H1 (cell line): ENCODE data around the gene ARRDC2. TPM values are rescaled to one million over a fixed set of nuclear protein-coding genes. Genes with fewer than 3 reads are reported as not detected.

Experiments used
- CTCF ChIA-PET: fragments of 300-600 bp; sonication (Branson Sonifier 250); formaldehyde crosslinking; loops from one replicate; lab custom pipeline; 2021; ENCODE audit not compliant: partially characterized antibody; lab: Charles Lee
- POLR2A ChIA-PET: fragments of 300-600 bp; sonication (Branson Sonifier 250); formaldehyde crosslinking; loops from one replicate; lab custom pipeline; 2021; ENCODE audit warnings: inconsistent platforms; ENCODE audit not compliant: partially characterized antibody; lab: Charles Lee
- DNase-seq, 2 experiments: peaks; one replicate each; pipeline versions ENCODE4 v3.0.0 to v3.0.0-alpha.2; 2010 to 2022; ENCODE audit warnings: low spot score in 2 of 2, low read depth in 1 of 2, mixed read lengths in 1 of 2
- FAIRE-seq: peaks from 2 replicates; lab custom pipeline; 2011; peaks lifted over from hg19 to GRCh38; lab: Jason Lieb, UNC
- H2AFZ ChIP-seq: 2 replicates; pipeline ENCODE4 v1.8.1; 2012; ENCODE audit warnings: low read length, inconsistent platforms
- H2AK5ac ChIP-seq: 2 replicates; pipeline ENCODE4 v1.6.1; 2013; ENCODE audit warnings: low read depth, low read length
- H2BK120ac ChIP-seq: replicated peaks from 2 replicates; pipeline ENCODE3; 2013; ENCODE audit warnings: low read depth, low read length, inconsistent platforms
- H2BK12ac ChIP-seq: 2 replicates; pipeline ENCODE4 v1.6.1; 2013; ENCODE audit warnings: low read depth, low read length
- H2BK15ac ChIP-seq: 2 replicates; pipeline ENCODE4 v1.6.1; 2013; ENCODE audit warnings: low read length
- H2BK20ac ChIP-seq: 2 replicates; pipeline ENCODE4 v1.6.1; 2013; ENCODE audit warnings: low read length
- H2BK5ac ChIP-seq: 2 replicates; pipeline ENCODE4 v1.6.1; 2013; ENCODE audit warnings: low read depth, low read length
- H3K14ac ChIP-seq: 2 replicates; pipeline ENCODE4 v1.6.1; 2013; ENCODE audit warnings: inconsistent platforms; ENCODE audit not compliant: insufficient read length
- H3K18ac ChIP-seq: 2 replicates; pipeline ENCODE4 v1.6.1; 2013; ENCODE audit warnings: low read length; ENCODE audit errors: extremely low read depth
- H3K23ac ChIP-seq: 2 replicates; pipeline ENCODE4 v1.6.1; 2013; ENCODE audit warnings: inconsistent platforms; ENCODE audit not compliant: insufficient read length
- H3K23me2 ChIP-seq: 2 replicates; pipeline ENCODE4 v1.6.1; 2013; ENCODE audit warnings: low read depth, low read length
- H3K27ac ChIP-seq: 2 replicates; pipeline ENCODE4 v1.6.1; 2011; ENCODE audit warnings: low read depth, low read length, inconsistent platforms
- H3K27me3 ChIP-seq, 4 experiments: replicated peaks in 1 of 4; 1 replicate in 1 of 4; 2 replicates in 3 of 4; pipeline versions ENCODE4 v1.6.1 to v1.8.1; 2011 to 2013; ENCODE audit warnings: low read length in 3 of 4, mild to moderate bottlenecking in 3 of 4, inconsistent platforms in 2 of 4, mixed read lengths in 2 of 4, moderate library complexity in 1 of 4; ENCODE audit not compliant: control insufficient read depth in 3 of 4, insufficient read depth in 3 of 4; ENCODE audit errors: extremely low read depth in 1 of 4
- H3K36me3 ChIP-seq, 4 experiments: 2 replicates each; pipeline versions ENCODE4 v1.6.1 to v1.8.1; 2011 to 2013; ENCODE audit warnings: mild to moderate bottlenecking in 4 of 4, low read length in 3 of 4, moderate library complexity in 2 of 4, control low read depth in 1 of 4, inconsistent platforms in 1 of 4; ENCODE audit not compliant: insufficient read depth in 4 of 4, control insufficient read depth in 2 of 4
- H3K4ac ChIP-seq: replicated peaks from 2 replicates; pipeline ENCODE3; 2013; ENCODE audit warnings: low read length, low read depth, mixed read lengths, inconsistent platforms; ENCODE audit not compliant: insufficient read length
- H3K4me1 ChIP-seq, 4 experiments: replicated peaks in 1 of 4; 1 replicate in 1 of 4; 2 replicates in 3 of 4; pipeline versions ENCODE4 v1.6.1 to v1.8.1; 2011 to 2013; ENCODE audit warnings: low read length in 3 of 4, inconsistent platforms in 2 of 4, mixed read lengths in 1 of 4; ENCODE audit not compliant: insufficient read depth in 4 of 4, control insufficient read depth in 3 of 4
- H3K4me2 ChIP-seq, 2 experiments: 2 replicates each; pipeline versions ENCODE4 v1.6.1 to v1.8.1; 2011 to 2013; ENCODE audit warnings: low read depth in 2 of 2, low read length in 2 of 2, control low read depth in 1 of 2, inconsistent platforms in 1 of 2, mild to moderate bottlenecking in 1 of 2; ENCODE audit not compliant: insufficient read depth in 1 of 2
- H3K4me3 ChIP-seq, 4 experiments: fragments of 200-600, 300-600 bp in 1 of 4; sonication (generic), shearing (Covaris generic), sonication (Bioruptor Twin) in 1 of 4; 2 replicates each; pipeline versions ENCODE4 v1.5.1 to v1.8.1; 2011 to 2016; ENCODE audit warnings: low read length in 4 of 4, low read depth in 3 of 4, control low read depth in 2 of 4, inconsistent platforms in 2 of 4, mild to moderate bottlenecking in 2 of 4, mixed read lengths in 1 of 4, moderate library complexity in 1 of 4; ENCODE audit not compliant: insufficient read depth in 2 of 4; ENCODE audit errors: extremely low read depth in 1 of 4
- H3K56ac ChIP-seq: replicated peaks from 2 replicates; pipeline ENCODE3; 2013; ENCODE audit warnings: low read depth, mild to moderate bottlenecking, mixed read lengths, low read length, inconsistent platforms; ENCODE audit not compliant: insufficient read length
- H3K79me1 ChIP-seq: 2 replicates; pipeline ENCODE4 v1.6.1; 2013; ENCODE audit warnings: low read depth, low read length, control low read depth
- H3K79me2 ChIP-seq, 2 experiments: 2 replicates each; pipeline versions ENCODE4 v1.6.1 to v1.8.1; 2012 to 2013; ENCODE audit warnings: low read length in 2 of 2, mild to moderate bottlenecking in 2 of 2, inconsistent platforms in 1 of 2; ENCODE audit not compliant: insufficient read depth in 2 of 2, control insufficient read depth in 1 of 2
- H3K9ac ChIP-seq, 4 experiments: replicated peaks in 1 of 4; 1 replicate in 1 of 4; 2 replicates in 3 of 4; pipeline versions ENCODE4 v1.6.1 to v1.8.1; 2011 to 2013; ENCODE audit warnings: low read depth in 3 of 4, low read length in 3 of 4, control low read depth in 2 of 4, mild to moderate bottlenecking in 2 of 4, moderate library complexity in 2 of 4, inconsistent platforms in 1 of 4; ENCODE audit errors: extremely low read depth in 1 of 4
- H3K9me3 ChIP-seq, 2 experiments: 2 replicates each; pipeline versions ENCODE4 v1.6.1 to v1.8.1; 2012 to 2013; ENCODE audit warnings: mild to moderate bottlenecking in 2 of 2, moderate library complexity in 2 of 2, control low read depth in 1 of 2, inconsistent platforms in 1 of 2, low read depth in 1 of 2, low read length in 1 of 2, mixed read lengths in 1 of 2; ENCODE audit not compliant: insufficient read depth in 2 of 2
- H4K20me1 ChIP-seq, 2 experiments: replicated peaks in 1 of 2; 2 replicates each; pipeline versions ENCODE3 to v1.8.1; 2011 to 2013; ENCODE audit warnings: inconsistent platforms in 2 of 2, low read length in 2 of 2, mild to moderate bottlenecking in 1 of 2; ENCODE audit not compliant: insufficient read depth in 2 of 2, control insufficient read depth in 1 of 2
- H4K5ac ChIP-seq: 2 replicates; pipeline ENCODE4 v1.6.1; 2013; ENCODE audit warnings: low read length, low read depth, mixed read lengths, inconsistent platforms; ENCODE audit not compliant: insufficient read length
- H4K8ac ChIP-seq: 2 replicates; pipeline ENCODE4 v1.8.0; 2013; ENCODE audit warnings: mild to moderate bottlenecking, moderate library complexity, low read length, inconsistent platforms; ENCODE audit not compliant: insufficient read depth; ENCODE audit errors: extremely low read depth
- H4K91ac ChIP-seq: replicated peaks from 2 replicates; pipeline ENCODE3; 2013; ENCODE audit warnings: low read length, mixed read lengths, inconsistent platforms; ENCODE audit not compliant: insufficient read length
- CBX8 ChIP-seq: fragments of 300-800, 300-1000 bp; sonication (generic); IDR thresholded peaks from 2 replicates; pipeline ENCODE4 v1.7.1; 2016; ENCODE audit warnings: low read depth, low read length, borderline replicate concordance
- HDAC2 ChIP-seq, 2 experiments: fragments of 300-600 bp in 1 of 2; sonication (generic) in 1 of 2; IDR thresholded peaks; 2 replicates each; pipeline ENCODE4 v1.6.1; 2011 to 2012; ENCODE audit warnings: low read depth in 2 of 2, low read length in 2 of 2, mild to moderate bottlenecking in 2 of 2, moderate library complexity in 2 of 2, borderline replicate concordance in 1 of 2, inconsistent platforms in 1 of 2
- JUND ChIP-seq: IDR thresholded peaks from 2 replicates; pipeline ENCODE4 v1.6.1; 2011; ENCODE audit warnings: mild to moderate bottlenecking, improper control_type of control experiment, low read length
- RBBP5 ChIP-seq: IDR thresholded peaks from 2 replicates; pipeline ENCODE4 v1.7.1; 2012; ENCODE audit warnings: low read depth, mild to moderate bottlenecking, inconsistent platforms, low read length, moderate library complexity, borderline replicate concordance
- RXRA ChIP-seq: IDR thresholded peaks from 2 replicates; pipeline ENCODE4 v1.6.1; 2011; ENCODE audit warnings: low read depth, mild to moderate bottlenecking, low read length, moderate library complexity; ENCODE audit not compliant: insufficient read depth
- SIN3A ChIP-seq, 2 experiments: IDR thresholded peaks in 1 of 2; conservative IDR thresholded peaks in 1 of 2; 2 replicates each; pipeline ENCODE4 v1.6.1; 2011 to 2012; ENCODE audit warnings: low read length in 2 of 2, improper control_type of control experiment in 1 of 2, low read depth in 1 of 2, mild to moderate bottlenecking in 1 of 2
- SIRT6 ChIP-seq: IDR thresholded peaks from one replicate; pipeline ENCODE4 v1.7.1; 2012; ENCODE audit warnings: low read length, inconsistent platforms
- SP1 ChIP-seq: IDR thresholded peaks from 2 replicates; pipeline ENCODE4 v1.6.1; 2011; ENCODE audit warnings: low read depth, low read length
- SP4 ChIP-seq: IDR thresholded peaks from 2 replicates; pipeline ENCODE4 v1.6.1; 2012; ENCODE audit warnings: low read length, inconsistent platforms
- SRF ChIP-seq: IDR thresholded peaks from 2 replicates; pipeline ENCODE4 v1.6.1; 2011; ENCODE audit warnings: mild to moderate bottlenecking, low read depth, low read length, moderate library complexity
- SUZ12 ChIP-seq: fragments of 200-600 bp; sonication (generic); IDR thresholded peaks from 2 replicates; pipeline ENCODE4 v1.6.1; 2012; ENCODE audit warnings: mild to moderate bottlenecking, inconsistent platforms, low read length, moderate library complexity, mixed read lengths
- TCF12 ChIP-seq: IDR thresholded peaks from 2 replicates; pipeline ENCODE4 v1.6.1; 2011; ENCODE audit warnings: low read depth, mild to moderate bottlenecking, low read length
- USF2 ChIP-seq: IDR thresholded peaks from 2 replicates; pipeline ENCODE4 v1.6.1; 2011; ENCODE audit warnings: low read length, improper control_type of control experiment
- WGBS, 2 experiments: shearing (Covaris generic) in 1 of 2; methylation state at CpG; one replicate each; pipeline versions ENCODE4 v1.1.6 to v1.1.7; 2013 to 2015; ENCODE audit warnings: low lambda C conversion rate in 2 of 2, mixed read lengths in 2 of 2, inconsistent platforms in 1 of 2, low coverage in 1 of 2, missing lambda C conversion rate in 1 of 2; ENCODE audit not compliant: insufficient replicate concordance in 2 of 2, insufficient coverage in 1 of 2, insufficient read length in 1 of 2; ENCODE audit errors: extremely low coverage in 1 of 2, missing lambda C conversion rate in 1 of 2; 5-methylcytosine and 5-hydroxymethylcytosine counted together
- polyA plus RNA-seq, 7 experiments: library from polyadenylated mRNA; depleted of rRNA in 3 of 7; stranded (reverse) in 5 of 7; unstranded in 2 of 7; fragments of >200 nt in 5 of 7; fragments of 200-250 nt in 2 of 7; gene quantifications; 1 replicate in 5 of 7; 2 replicates in 1 of 7; 4 replicates in 1 of 7; pipeline versions ENCODE4 v1.2.1 to v1.2.3, GENCODE V29; 2011 to 2013; ENCODE audit warnings: missing spikeins in 2 of 7, mixed read lengths in 2 of 7
- total RNA-seq: library from RNA; stranded (reverse); fragmentation: NEBNext Ultra II Directional; extraction: Animal tissue kit (Norgen Biotek cat#: 25700); gene quantifications from 2 replicates; pipeline ENCODE4 v1.2.1, GENCODE V29; 2021

Gene ARRDC2
- total and polyA plus RNA-seq, 2 of the 8 experiments (the other 6 are each of a cell fraction or from before 2014, with no cell fraction given) = 5.4 to 6.9 TPM

GRCh38 chr19:18000480-18000914 lies 7.5 kb upstream of the ARRDC2 start:
- Histone ChIP-seq H2AFZ (no peak overlapping the region), H2BK5ac (no peak overlapping the region), H3K4ac (no peak overlapping the region), H3K18ac (no peak overlapping the region), H3K9ac (no peak overlapping the region), H4K8ac (no peak overlapping the region), H3K36me3 (no peaks in the 10 kb centered on the region), H3K4me1 (peaks cover 0 to 3% (median 0%) of the 10 kb centered on the region in 4 experiments; a peak in 2 of 7 replicates), H3K27me3 (peaks cover 3 to 25% (median 20%) of the 10 kb centered on the region in 4 experiments), H3K79me2 (no peaks in the 10 kb centered on the region), H3K79me1 (no peaks in the 10 kb centered on the region), H3K23ac (no peak overlapping the region), H2BK15ac (no peak overlapping the region), H3K27ac (no peak overlapping the region), H3K23me2 (peaks cover 5% of the 10 kb centered on the region; the same call in 1 of the 2 replicates), H3K56ac (no peak overlapping the region), H3K4me2 (peak overlapping the region; percentile 28 to 59; a peak in 3 of 4 replicates), H4K20me1 (peaks cover 0 to 5% of the 10 kb centered on the region in 2 experiments), H3K14ac (no peak overlapping the region), H2BK12ac (no peak overlapping the region), H2BK120ac (no peak overlapping the region), H4K5ac (no peak overlapping the region), H3K4me3 (peak overlapping the region in 1 of 4 experiments; percentile 46; a peak in 1 of 8 replicates), H2BK20ac (no peak overlapping the region), H3K9me3 (no peaks in the 10 kb centered on the region), H4K91ac (no peak overlapping the region), H2AK5ac (no peak overlapping the region)
- ChIA-PET CTCF (interaction anchor here (0.5 to 12.4 kb wide), 6 partner anchors 51 to 419 kb away, joined by 3 to 271 read pairs (median 4); partner anchors contain the start of gene CCDC124), POLR2A (interaction anchor here (0.9 to 2.2 kb wide), 6 partner anchors 12 to 86 kb away, joined by 3 to 6 read pairs (median 4); partner anchors contain the start of genes CCDC124 and IL12RB1)
- FAIRE-seq = no peak
- 23% methylated on average over 13 of the region's 17 CpGs; no CpG with 5 or more reads in 1 of the 2 experiments for WGBS, 2 experiments
- no peak for DNase-seq
- TF ChIP-seq CBX8 (no peak), SP1 (no peak), SP4 (no peak), SUZ12 (no peak), USF2 (no peak), SIRT6 (no peak), SRF (no peak), RXRA (no peak), SIN3A (conservative IDR thresholded peaks at IDR 0.05 in 1 of 2, IDR thresholded peaks at IDR 0.05 in 1 of 2; ENCODE audit: low read depth in 1 of 2, low read length in 2 of 2) (no peak), HDAC2 (IDR thresholded peaks at IDR 0.05; ENCODE audit: borderline replicate concordance in 1 of 2, low read depth in 2 of 2, low read length in 2 of 2) (no peak), TCF12 (no peak), RBBP5 (no peak), JUND (no peak)
